Dermis microvascular lymphatic vessel endothelial cell (primary cell): ENCODE measurements around the gene ME3. TPM values are rescaled to one million over a fixed set of nuclear protein-coding genes. Genes with fewer than 3 reads are reported as not detected.

Experiments used
- DNase-seq, 2 donors: peaks; one replicate each; pipeline versions ENCODE4 v3.0.0 to v3.0.0-alpha.2; 2010; ENCODE audit warnings: low read depth in 2 of 2
- total RNA-seq: library from RNA; depleted of rRNA; stranded (reverse); fragments of >200 nt; gene quantifications from 2 replicates; pipeline ENCODE4 v1.2.1, GENCODE V29; 2014

The ME3 gene
- total RNA-seq, 1 donor from 2014 or later, result 29.5 TPM

DNA sequence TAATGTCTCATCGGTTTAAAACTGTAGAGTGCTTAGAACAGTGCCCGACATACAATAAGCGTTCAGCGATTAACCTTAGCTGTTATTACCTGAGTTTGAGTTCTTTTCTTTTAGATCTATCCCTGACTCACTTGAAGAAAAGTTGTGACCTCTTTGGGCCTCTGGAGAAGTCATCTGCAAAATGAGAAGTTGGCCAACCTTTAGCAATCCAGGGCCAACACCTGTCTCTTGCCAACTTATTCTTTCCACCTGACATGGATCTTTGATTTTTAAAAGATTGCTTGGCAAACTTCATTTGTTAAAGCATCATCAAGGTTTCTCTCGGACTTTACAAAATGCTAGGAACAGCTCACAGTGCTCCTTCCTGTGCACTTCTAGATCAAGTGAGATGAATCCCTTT, 208.5 kb downstream of the ME3 start:
- no peak for DNase-seq

- DNase-seq, result peak in 1 of 2 donors; percentile 65
Observed at GRCh38 chr11:86463120-86463519, 209.3 kb downstream of the ME3 start.

DNA sequence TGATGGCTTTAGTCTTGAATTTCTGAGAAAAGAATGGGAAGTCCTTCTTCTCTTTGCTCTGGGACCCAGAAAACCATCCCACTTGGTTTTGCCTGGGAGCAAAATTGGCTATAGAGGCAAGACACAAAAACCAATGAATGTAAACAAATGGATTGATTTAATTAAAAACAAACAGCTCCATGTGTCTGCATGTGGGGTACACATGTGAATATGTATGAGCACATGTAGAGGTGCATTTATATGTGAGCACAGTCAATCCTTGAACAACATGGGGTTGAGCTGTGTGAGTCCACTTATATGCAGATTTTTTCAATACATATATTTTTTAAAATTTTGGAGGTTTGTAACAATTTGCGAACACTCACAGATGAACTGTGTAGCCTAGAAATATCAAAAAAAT, 210.5 kb downstream of the ME3 start:
- DNase-seq, result no peak

- DNase-seq, result peak in 1 of 2 donors; percentile 72
Observed at GRCh38 chr11:86460461-86461385, 211.7 kb downstream of the ME3 start.

GRCh38 chr11:86459682-86460460, 212.5 kb downstream of the ME3 start:
- DNase-seq, result peak; percentile 99

DNA sequence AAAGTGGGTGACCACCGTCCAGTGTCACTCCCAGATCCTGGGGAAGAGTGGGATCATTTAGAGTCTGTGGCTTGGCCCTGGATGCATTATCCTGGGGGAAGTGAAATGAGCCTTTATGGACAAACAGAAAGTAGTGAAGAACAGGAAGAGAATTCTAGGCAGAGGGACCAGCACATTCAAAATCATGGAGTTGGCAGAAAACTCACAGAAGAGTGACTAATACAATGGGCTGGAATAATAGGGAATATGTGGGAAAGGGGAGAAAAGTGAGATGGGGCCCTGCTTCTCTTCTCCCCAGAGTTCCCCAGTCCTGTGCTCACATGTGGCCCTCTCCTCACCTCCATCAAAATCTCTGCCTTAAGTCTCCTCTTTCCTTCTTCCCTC, 213.4 kb downstream of the ME3 start:
- DNase-seq, result peak; percentile 46 to 84

GRCh38 chr11:86458294-86459001, 214.0 kb downstream of the ME3 start:
- no peak for DNase-seq

- DNase-seq, result peak; percentile 75 to 90
Observed at GRCh38 chr11:86456075-86456939, 216.1 kb downstream of the ME3 start.

GRCh38 chr11:86453290-86454030, 219.0 kb downstream of the ME3 start:
- no peak for DNase-seq

DNA sequence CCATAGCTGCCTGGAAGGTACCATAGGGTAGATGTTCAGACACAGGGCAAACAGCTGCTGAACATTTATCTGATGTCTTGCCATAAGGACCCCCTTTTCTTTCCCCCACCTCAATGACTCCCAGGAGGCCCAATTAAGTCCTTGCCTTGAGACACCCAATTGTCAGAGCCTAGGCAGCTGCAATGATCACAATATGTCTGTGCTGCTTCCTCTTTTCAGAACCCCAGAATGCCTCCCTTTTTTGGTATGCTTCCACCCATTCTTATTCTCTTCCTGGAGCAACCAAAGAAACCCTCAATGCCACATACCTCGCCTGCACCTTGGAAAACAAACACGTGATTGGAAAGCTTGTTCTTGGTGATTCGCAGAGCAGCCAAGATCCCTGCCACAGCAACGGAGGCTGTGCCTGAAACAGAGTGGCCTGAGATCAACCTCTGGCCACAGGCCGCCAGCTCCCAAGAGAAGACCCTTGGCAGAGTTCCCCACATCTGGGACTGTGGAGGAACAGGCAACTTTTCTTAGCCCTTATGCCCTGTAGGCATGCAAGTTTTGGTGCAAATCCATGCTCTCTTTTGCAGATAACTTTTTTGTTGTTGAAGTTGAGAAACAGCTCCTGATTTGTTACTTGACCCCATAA, 222.3 kb downstream of the ME3 start:
- DNase-seq, result no peak

DNA sequence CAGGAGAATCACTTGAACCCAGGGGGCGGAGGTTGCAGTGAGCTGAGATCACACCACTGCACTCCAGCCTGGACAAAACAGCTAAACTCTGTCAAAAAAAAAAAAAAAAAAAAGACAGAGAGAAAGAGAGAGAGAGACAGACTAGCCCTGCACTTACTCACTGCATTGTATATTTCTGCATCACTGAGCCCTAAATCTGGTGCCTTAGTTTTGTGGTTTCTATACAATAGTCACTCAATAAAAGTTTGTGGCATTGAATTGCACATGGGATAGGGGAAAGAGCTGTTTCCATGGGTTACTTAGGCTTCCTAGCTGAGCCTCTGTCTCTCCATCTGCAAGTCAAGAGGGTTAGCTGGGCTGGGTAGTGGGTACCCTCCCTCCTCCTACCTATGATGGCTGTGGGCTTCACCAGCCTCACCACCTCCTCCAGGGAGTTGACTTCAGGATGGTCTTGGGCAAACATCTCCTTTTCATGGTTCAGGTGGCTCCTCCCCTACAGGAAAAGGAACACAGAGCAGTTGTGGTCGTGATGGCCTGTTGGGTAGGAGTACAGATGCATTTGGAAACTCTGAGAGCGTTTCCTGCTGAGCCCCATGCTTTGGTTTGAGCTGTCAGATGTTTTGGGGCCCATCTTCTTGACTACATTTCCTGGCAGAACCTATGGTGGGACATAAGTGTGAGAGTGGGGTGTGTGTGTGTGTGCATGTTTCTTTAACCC, 224.5 kb downstream of the ME3 start:
- DNase-seq, result no peak

DNA sequence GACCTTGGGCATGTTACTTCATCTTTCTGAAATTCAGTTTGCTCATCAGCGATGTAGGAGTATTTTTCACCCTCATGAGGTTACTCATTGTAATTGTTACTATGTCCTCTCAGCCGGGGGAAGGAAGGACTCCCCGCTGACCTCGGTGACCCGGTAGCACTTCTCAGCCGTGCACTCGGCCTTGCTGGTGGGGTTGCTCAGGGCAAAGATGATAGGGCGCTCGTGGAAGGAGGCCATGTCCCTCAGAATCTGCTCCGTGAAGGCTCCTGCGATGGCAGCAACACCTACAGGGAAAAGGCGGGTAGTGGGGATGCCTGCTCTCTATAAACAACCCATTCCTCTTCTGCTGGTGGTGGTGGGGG, 225.5 kb downstream of the ME3 start:
- no peak for DNase-seq

- DNase-seq, result no peak
Observed at GRCh38 chr11:86446163-86446923, 226.1 kb downstream of the ME3 start.

DNA sequence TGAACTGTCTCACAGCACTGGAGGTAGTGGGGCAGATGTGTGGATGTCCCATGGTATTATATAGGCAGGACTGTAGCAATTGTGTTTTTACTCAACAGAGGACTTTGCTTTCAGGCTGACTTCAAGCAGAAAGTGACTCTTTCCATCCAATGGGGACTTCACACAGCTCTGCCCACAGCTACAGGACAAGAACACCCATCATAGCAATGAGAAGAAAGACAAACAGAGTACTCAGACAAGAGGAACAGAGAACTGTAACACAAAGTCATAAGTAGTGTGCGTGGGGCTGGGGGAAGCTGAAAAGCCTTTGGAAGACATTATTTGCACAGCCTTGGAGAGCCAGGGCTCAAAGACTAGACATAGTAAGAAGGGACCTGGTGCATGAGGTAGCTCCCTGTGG, 227.4 kb downstream of the ME3 start:
- no peak for DNase-seq

- no peak for DNase-seq
Observed at GRCh38 chr11:86443415-86443814, 229.0 kb downstream of the ME3 start.

DNA sequence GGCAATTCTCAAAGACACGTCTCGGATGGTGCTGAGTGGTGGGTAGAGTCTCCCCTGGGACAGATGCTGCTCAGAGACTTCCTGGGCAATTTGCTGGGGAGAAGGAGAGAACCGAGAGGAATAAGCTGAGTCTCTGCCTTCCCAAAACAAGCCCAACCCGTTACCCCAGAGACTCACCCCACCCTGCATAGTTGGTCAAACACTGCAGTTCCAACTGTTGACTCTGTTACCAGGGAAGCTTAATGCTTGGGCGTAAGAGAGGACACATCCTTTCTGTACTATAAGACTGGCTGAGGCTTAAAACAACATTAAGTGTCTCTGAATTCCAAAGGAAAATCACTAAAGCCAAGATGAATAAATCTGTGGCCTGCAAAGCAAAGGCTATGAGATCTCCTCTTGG, 229.6 kb downstream of the ME3 start:
- no peak for DNase-seq

GRCh38 chr11:86442420-86442819, 230.0 kb downstream of the ME3 start:
- peak in 1 of 2 donors; percentile 23 for DNase-seq

- DNase-seq, result no peak
Observed at GRCh38 chr11:86440843-86441242, 231.6 kb downstream of the ME3 start.
